HepG2 (cell line): ENCODE measurements around the gene PTPRF. TPM values are rescaled to one million over a fixed set of nuclear protein-coding genes. Genes with fewer than 3 reads are reported as not detected.

Experiments
- ATAC-seq: fragments of 200-7000 bp; cut with Tn5 transposase; 3 replicates; pipeline ENCODE4 v1.9.1; 2020; ENCODE audit warnings: mild to moderate bottlenecking, moderate library complexity
- BruUV-seq: library from RNA; stranded (reverse); fragments of 400-500 nt; replicated peaks from 2 replicates; lab custom pipeline; 2021; lab: Mats Ljungman, UMichigan
- CTCF ChIA-PET: fragments of 300-600 bp; formaldehyde crosslinking; extraction: SDS; loops from one replicate; lab custom pipeline; 2021; ENCODE audit warnings: low total read pairs, inconsistent platforms, low intra/inter-chr PET ratio; lab: Yijun Ruan, JAX
- POLR2A ChIA-PET: fragments of 350-600 bp; sonication (Branson Sonifier 250); formaldehyde crosslinking; loops from one replicate; lab custom pipeline; 2020; ENCODE audit warnings: antibody characterized with exemption, inconsistent platforms; lab: Yijun Ruan, JAX
- DNase-seq: peaks from one replicate; pipeline ENCODE4 v3.0.0-alpha.2; 2015; ENCODE audit warnings: low spot score
- FAIRE-seq: peaks from 3 replicates; lab custom pipeline; 2011; peaks lifted over from hg19 to GRCh38; lab: Jason Lieb, UNC
- H2AFZ ChIP-seq: one replicate; pipeline ENCODE4 v1.6.1; 2011; ENCODE audit warnings: low read length, inconsistent platforms
- H3K27ac ChIP-seq: fragments of 300-600 bp; 3 replicates; pipeline ENCODE4 v1.8.0; 2011; ENCODE audit warnings: mixed run types, mild to moderate bottlenecking, mixed read lengths, low read length, inconsistent platforms; ENCODE audit not compliant: insufficient read depth; ENCODE audit errors: extremely low read length
- H3K27me3 ChIP-seq, 2 experiments: fragments of 200-600 bp in 1 of 2; 2 replicates in 1 of 2; 3 replicates in 1 of 2; pipeline versions ENCODE4 v1.6.0 to v1.8.0; 2011; ENCODE audit warnings: low read length in 2 of 2, mild to moderate bottlenecking in 2 of 2, moderate library complexity in 2 of 2, inconsistent platforms in 1 of 2; ENCODE audit not compliant: insufficient read depth in 2 of 2, control insufficient read depth in 1 of 2
- H3K36me3 ChIP-seq, 2 experiments: fragments of 200-600 bp in 1 of 2; replicated peaks in 1 of 2; 2 replicates in 1 of 2; 3 replicates in 1 of 2; pipeline versions ENCODE4 v1.5.1 to v1.8.0; 2011; ENCODE audit warnings: low read length in 2 of 2, inconsistent platforms in 1 of 2; ENCODE audit not compliant: insufficient read depth in 2 of 2, control insufficient read depth in 1 of 2
- H3K4me1 ChIP-seq: 2 replicates; pipeline ENCODE4 v1.5.1; 2012; ENCODE audit warnings: low read length, inconsistent platforms; ENCODE audit not compliant: insufficient read depth
- H3K4me2 ChIP-seq: 2 replicates; pipeline ENCODE4 v1.6.0; 2011; ENCODE audit warnings: low read depth, low read length, inconsistent platforms
- H3K4me3 ChIP-seq, 3 experiments: fragments of 200-600 bp in 1 of 3; sonication (generic), shearing (Covaris generic) in 1 of 3; replicated peaks in 1 of 3; 2 replicates each; pipeline ENCODE4 v1.5.1; 2011 to 2016; ENCODE audit warnings: low read length in 3 of 3, inconsistent platforms in 2 of 3, low read depth in 2 of 3, mild to moderate bottlenecking in 2 of 3, control low read depth in 1 of 3, mixed read lengths in 1 of 3; ENCODE audit not compliant: insufficient read depth in 1 of 3
- H3K79me2 ChIP-seq: one replicate; pipeline ENCODE4 v1.6.1; 2011; ENCODE audit warnings: low read length, inconsistent platforms; ENCODE audit not compliant: insufficient read depth
- H3K9ac ChIP-seq: 2 replicates; pipeline ENCODE4 v1.6.0; 2011; ENCODE audit warnings: mild to moderate bottlenecking, low read depth, low read length, inconsistent platforms; ENCODE audit not compliant: insufficient read depth
- H3K9me3 ChIP-seq: 2 replicates; pipeline ENCODE4 v1.5.1; 2012; ENCODE audit warnings: mild to moderate bottlenecking, low read length
- H4K20me1 ChIP-seq: 2 replicates; pipeline ENCODE4 v1.6.0; 2011; ENCODE audit warnings: inconsistent platforms, mild to moderate bottlenecking, low read length, moderate library complexity; ENCODE audit not compliant: insufficient read depth
- AGO2 ChIP-seq: fragments of 200-400 bp; formaldehyde crosslinking; optimal IDR thresholded peaks from 2 replicates; pipeline ENCODE3; 2017; ENCODE audit warnings: mild to moderate bottlenecking, low read depth, low read length, moderate library complexity
- CENPT ChIP-seq: sonication (generic); formaldehyde crosslinking; IDR thresholded peaks from 2 replicates; pipeline ENCODE4 v1.8.0; 2022; ENCODE audit warnings: low read depth, mild to moderate bottlenecking, moderate library complexity, missing genetic modification reagents
- GFI1 ChIP-seq: sonication (generic); formaldehyde crosslinking; IDR thresholded peaks from 2 replicates; pipeline ENCODE4 v1.5.0; 2020; ENCODE audit warnings: missing genetic modification reagents, mild to moderate bottlenecking, borderline replicate concordance
- HDAC1 ChIP-seq: sonication (generic); formaldehyde crosslinking; IDR thresholded peaks from 2 replicates; pipeline ENCODE4 v1.5.1; 2020; ENCODE audit warnings: mild to moderate bottlenecking, missing genetic modification reagents
- MATR3 ChIP-seq: sonication (generic); formaldehyde crosslinking; IDR thresholded peaks from 2 replicates; pipeline ENCODE4 v1.4.0; 2020; ENCODE audit warnings: missing genetic modification reagents
- MED13 ChIP-seq: sonication (generic); formaldehyde crosslinking; IDR thresholded peaks from 2 replicates; pipeline ENCODE4 v1.5.0; 2020; ENCODE audit warnings: missing genetic modification reagents
- PAWR ChIP-seq: sonication (generic); formaldehyde crosslinking; IDR thresholded peaks from 2 replicates; pipeline ENCODE4 v1.4.0; 2020; ENCODE audit warnings: missing genetic modification reagents, mild to moderate bottlenecking, borderline replicate concordance
- RNF2 ChIP-seq: fragments of 450-650 bp; conservative IDR thresholded peaks from 2 replicates; pipeline ENCODE4 v1.6.1; 2016; ENCODE audit warnings: low read depth
- SMAD1 ChIP-seq: sonication (generic); formaldehyde crosslinking; IDR thresholded peaks from 2 replicates; pipeline ENCODE4 v1.4.0; 2020; ENCODE audit warnings: missing genetic modification reagents, low read depth, mild to moderate bottlenecking, borderline replicate concordance
- ZFP1 ChIP-seq: IDR thresholded peaks from 2 replicates; pipeline ENCODE4 v1.6.1; 2016
- ZNF101 ChIP-seq: sonication (generic); formaldehyde crosslinking; IDR thresholded peaks from 2 replicates; pipeline ENCODE4 v1.4.0; 2020; ENCODE audit warnings: mild to moderate bottlenecking, low read depth, missing genetic modification reagents, borderline replicate concordance
- ZNF317 ChIP-seq: sonication (generic); formaldehyde crosslinking; IDR thresholded peaks from 2 replicates; pipeline ENCODE4 v1.5.0; 2020; ENCODE audit warnings: mild to moderate bottlenecking, missing genetic modification reagents
- ZNF790 ChIP-seq: sonication (generic); formaldehyde crosslinking; IDR thresholded peaks from 2 replicates; pipeline ENCODE4 v1.8.0; 2022; ENCODE audit warnings: missing genetic modification reagents, mild to moderate bottlenecking, borderline replicate concordance
- WGBS: methylation state at CpG from one replicate; pipeline ENCODE4 v1.1.6; 2017; ENCODE audit warnings: low lambda C conversion rate; 5-methylcytosine and 5-hydroxymethylcytosine counted together
- in situ Hi-C: cut with HindIII; loops from 2 replicates; pipeline ENCODE4 v1.10.0; 2017; ENCODE audit warnings: low pct_unique_long_range_greater_than_20kb; ENCODE audit not compliant: extremely low pct_ligation_motif_present
- intact Hi-C: fragments of 100-400 bp; cut with micrococcal nuclease; formaldehyde crosslinking; loops from one replicate; pipeline ENCODE4 v1.10.0; 2022; ENCODE audit not compliant: unreplicated experiment
- polyA plus RNA-seq, 8 experiments: library from polyadenylated mRNA; depleted of rRNA in 3 of 8; stranded (reverse) in 7 of 8; unstranded in 1 of 8; fragments of >200 nt; fragmentation: Illumina TruSeq in 4 of 8; extraction: Trizol in 4 of 8; gene quantifications; 2 replicates each; pipeline versions ENCODE4 v1.2.1 to v1.2.3, GENCODE V29; 2011 to 2016; ENCODE audit warnings: low read depth in 4 of 8, missing spikeins in 1 of 8, mixed read lengths in 1 of 8; ENCODE audit not compliant: insufficient read depth in 1 of 8
- total RNA-seq, 5 experiments: library from RNA; depleted of rRNA; stranded (reverse); fragments of >200 nt; fragmentation: Illumina TruSeq; extraction: Trizol; gene quantifications; 2 replicates each; pipeline ENCODE4 v1.2.3, GENCODE V29; 2016; ENCODE audit warnings: low read depth in 1 of 5
- TF ChIP-seq, protein P1 (sequence below): sonication (generic); formaldehyde crosslinking; IDR thresholded peaks from 2 replicates; pipeline ENCODE4 v1.8.0; 2022; ENCODE audit warnings: mild to moderate bottlenecking, missing genetic modification reagents, borderline replicate concordance
- TF ChIP-seq, protein P2 (sequence below): sonication (generic); formaldehyde crosslinking; IDR thresholded peaks from 2 replicates; pipeline ENCODE4 v1.4.0; 2020; ENCODE audit warnings: mild to moderate bottlenecking, missing genetic modification reagents
- TF ChIP-seq, protein P3 (sequence below): sonication (generic); formaldehyde crosslinking; IDR thresholded peaks from 2 replicates; pipeline ENCODE4 v1.8.0; 2022; ENCODE audit warnings: missing genetic modification reagents, mild to moderate bottlenecking, moderate library complexity, borderline replicate concordance

The PTPRF gene
- total and polyA plus RNA-seq, 2 of the 13 experiments (the other 11 are each of a cell fraction or from before 2014, with no cell fraction given), result 55.9 to 167 TPM

- in situ Hi-C loops (no loop called here), intact Hi-C loops (no loop called here)
- ChIA-PET POLR2A (no interaction called here), CTCF (no interaction called here)
- no peak for FAIRE-seq
- ATAC-seq, result peak; percentile 58
- H4K20me1 ChIP-seq, result no peaks in the 10 kb centered on the region
- H3K4me2 ChIP-seq, result no peak overlapping the region
- no TSS peak for BruUV-seq
- H3K27me3 ChIP-seq, result peaks cover 5 to 23% of the 10 kb centered on the region in 2 experiments
- no peak overlapping the region for H3K9ac ChIP-seq
- no peaks in the 10 kb centered on the region for H3K9me3 ChIP-seq
- no peaks in the 10 kb centered on the region for H3K79me2 ChIP-seq
- no peaks in the 10 kb centered on the region for H3K36me3 ChIP-seq
- H2AFZ ChIP-seq, result no peak overlapping the region
- H3K27ac ChIP-seq, result no peak overlapping the region
- TF ChIP-seq, protein P1, sequence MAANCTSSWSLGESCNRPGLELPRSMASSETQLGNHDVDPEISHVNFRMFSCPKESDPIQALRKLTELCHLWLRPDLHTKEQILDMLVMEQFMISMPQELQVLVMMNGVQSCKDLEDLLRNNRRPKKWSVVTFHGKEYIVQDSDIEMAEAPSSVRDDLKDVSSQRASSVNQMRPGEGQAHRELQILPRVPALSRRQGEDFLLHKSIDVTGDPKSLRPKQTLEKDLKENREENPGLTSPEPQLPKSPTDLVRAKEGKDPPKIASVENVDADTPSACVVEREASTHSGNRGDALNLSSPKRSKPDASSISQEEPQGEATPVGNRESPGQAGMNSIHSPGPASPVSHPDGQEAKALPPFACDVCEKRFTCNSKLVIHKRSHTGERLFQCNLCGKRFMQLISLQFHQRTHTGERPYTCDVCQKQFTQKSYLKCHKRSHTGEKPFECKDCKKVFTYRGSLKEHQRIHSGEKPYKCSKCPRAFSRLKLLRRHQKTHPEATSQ, result no peak
- TF ChIP-seq AGO2 (no peak), SMAD1 (CRISPR knock-in tag) (no peak), HDAC1 (no peak), ZNF101 (CRISPR knock-in tag) (no peak), RNF2 (no peak), MED13 (CRISPR knock-in tag) (no peak), ZNF317 (CRISPR knock-in tag) (no peak), ZFP1 (CRISPR knock-in tag) (no peak), MATR3 (CRISPR knock-in tag) (no peak), PAWR (no peak), GFI1 (CRISPR knock-in tag) (no peak), CENPT (CRISPR knock-in tag) (no peak), ZNF790 (CRISPR knock-in tag) (no peak)
- TF ChIP-seq, protein P2, sequence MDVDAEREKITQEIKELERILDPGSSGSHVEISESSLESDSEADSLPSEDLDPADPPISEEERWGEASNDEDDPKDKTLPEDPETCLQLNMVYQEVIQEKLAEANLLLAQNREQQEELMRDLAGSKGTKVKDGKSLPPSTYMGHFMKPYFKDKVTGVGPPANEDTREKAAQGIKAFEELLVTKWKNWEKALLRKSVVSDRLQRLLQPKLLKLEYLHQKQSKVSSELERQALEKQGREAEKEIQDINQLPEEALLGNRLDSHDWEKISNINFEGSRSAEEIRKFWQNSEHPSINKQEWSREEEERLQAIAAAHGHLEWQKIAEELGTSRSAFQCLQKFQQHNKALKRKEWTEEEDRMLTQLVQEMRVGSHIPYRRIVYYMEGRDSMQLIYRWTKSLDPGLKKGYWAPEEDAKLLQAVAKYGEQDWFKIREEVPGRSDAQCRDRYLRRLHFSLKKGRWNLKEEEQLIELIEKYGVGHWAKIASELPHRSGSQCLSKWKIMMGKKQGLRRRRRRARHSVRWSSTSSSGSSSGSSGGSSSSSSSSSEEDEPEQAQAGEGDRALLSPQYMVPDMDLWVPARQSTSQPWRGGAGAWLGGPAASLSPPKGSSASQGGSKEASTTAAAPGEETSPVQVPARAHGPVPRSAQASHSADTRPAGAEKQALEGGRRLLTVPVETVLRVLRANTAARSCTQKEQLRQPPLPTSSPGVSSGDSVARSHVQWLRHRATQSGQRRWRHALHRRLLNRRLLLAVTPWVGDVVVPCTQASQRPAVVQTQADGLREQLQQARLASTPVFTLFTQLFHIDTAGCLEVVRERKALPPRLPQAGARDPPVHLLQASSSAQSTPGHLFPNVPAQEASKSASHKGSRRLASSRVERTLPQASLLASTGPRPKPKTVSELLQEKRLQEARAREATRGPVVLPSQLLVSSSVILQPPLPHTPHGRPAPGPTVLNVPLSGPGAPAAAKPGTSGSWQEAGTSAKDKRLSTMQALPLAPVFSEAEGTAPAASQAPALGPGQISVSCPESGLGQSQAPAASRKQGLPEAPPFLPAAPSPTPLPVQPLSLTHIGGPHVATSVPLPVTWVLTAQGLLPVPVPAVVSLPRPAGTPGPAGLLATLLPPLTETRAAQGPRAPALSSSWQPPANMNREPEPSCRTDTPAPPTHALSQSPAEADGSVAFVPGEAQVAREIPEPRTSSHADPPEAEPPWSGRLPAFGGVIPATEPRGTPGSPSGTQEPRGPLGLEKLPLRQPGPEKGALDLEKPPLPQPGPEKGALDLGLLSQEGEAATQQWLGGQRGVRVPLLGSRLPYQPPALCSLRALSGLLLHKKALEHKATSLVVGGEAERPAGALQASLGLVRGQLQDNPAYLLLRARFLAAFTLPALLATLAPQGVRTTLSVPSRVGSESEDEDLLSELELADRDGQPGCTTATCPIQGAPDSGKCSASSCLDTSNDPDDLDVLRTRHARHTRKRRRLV (CRISPR knock-in tag), result no peak
- TF ChIP-seq, protein P3, sequence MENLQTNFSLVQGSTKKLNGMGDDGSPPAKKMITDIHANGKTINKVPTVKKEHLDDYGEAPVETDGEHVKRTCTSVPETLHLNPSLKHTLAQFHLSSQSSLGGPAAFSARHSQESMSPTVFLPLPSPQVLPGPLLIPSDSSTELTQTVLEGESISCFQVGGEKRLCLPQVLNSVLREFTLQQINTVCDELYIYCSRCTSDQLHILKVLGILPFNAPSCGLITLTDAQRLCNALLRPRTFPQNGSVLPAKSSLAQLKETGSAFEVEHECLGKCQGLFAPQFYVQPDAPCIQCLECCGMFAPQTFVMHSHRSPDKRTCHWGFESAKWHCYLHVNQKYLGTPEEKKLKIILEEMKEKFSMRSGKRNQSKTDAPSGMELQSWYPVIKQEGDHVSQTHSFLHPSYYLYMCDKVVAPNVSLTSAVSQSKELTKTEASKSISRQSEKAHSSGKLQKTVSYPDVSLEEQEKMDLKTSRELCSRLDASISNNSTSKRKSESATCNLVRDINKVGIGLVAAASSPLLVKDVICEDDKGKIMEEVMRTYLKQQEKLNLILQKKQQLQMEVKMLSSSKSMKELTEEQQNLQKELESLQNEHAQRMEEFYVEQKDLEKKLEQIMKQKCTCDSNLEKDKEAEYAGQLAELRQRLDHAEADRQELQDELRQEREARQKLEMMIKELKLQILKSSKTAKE (CRISPR knock-in tag), result no peak
- no peak overlapping the region for H3K4me3 ChIP-seq
- WGBS, result 63% methylated on average over 10 of the region's 10 CpGs
- no peaks in the 10 kb centered on the region for H3K4me1 ChIP-seq
- DNase-seq, result no peak
These were observed 25.5 kb upstream of the PTPRF start for GRCh38 chr1:43505077-43505780.
